ENCODE measurements around the gene MATN4. TPM values are rescaled to one million over a fixed set of nuclear protein-coding genes. Genes with fewer than 3 reads are reported as not detected.

Gene MATN4
- total RNA-seq, 1 experiment from 2014 or later: 0.33 TPM

DNA sequence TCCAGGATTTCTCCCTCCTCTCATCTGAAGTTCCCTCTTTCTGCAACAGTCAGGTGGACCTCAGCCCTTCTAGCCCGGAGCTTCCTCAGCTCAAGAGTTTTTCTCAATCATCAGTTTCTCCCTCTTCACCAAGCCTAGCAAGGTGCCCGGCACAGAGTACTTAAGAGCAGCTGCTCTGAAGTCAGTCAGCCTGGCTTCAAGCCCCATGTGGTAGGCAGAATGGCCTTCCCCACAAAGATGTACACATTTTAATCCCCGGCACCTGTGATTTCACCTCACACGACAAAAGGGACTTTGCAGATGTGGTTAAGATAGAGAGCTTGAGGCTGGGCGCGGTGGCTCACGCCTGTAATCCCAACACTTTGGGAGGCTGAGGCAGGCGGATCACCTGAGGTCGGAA lies 16.6 kb downstream of the MATN4 start:
- Histone ChIP-seq H3K4me2 (no peak overlapping the region), H3K4me3 (no peak overlapping the region), H3K27ac (no peak overlapping the region), H2AFZ (no peak overlapping the region), H3K9me2 (ENCODE audit: insufficient read depth) (no peaks in the 10 kb centered on the region), H3K4me1 (replicated peaks; ENCODE audit: insufficient read depth) (peaks cover 15% of the 10 kb centered on the region), H3K9me3 (ENCODE audit: insufficient read depth, low read depth) (0 out of 2 replicates have a peak, but pooled peaks cover 5% of the 10 kb centered on the region), H4K20me1 (ENCODE audit: insufficient read depth) (no peaks in the 10 kb centered on the region), H3K36me3 (ENCODE audit: low read depth) (no peaks in the 10 kb centered on the region), H3K79me2 (ENCODE audit: low read depth) (no peaks in the 10 kb centered on the region), H3F3A (ENCODE audit: insufficient read depth, low read depth) (peaks cover 28% of the 10 kb centered on the region; the same call in 1 of the 2 replicates), H3K27me3 (ENCODE audit: insufficient read depth, low read depth) (no peaks in the 10 kb centered on the region)
- TF ChIP-seq EZH2 (IDR thresholded peaks at IDR 0.05; ENCODE audit: low read depth) (no peak), CTCF (conservative IDR thresholded peaks at IDR 0.05) (no peak)
- POLR2A ChIA-PET (ENCODE audit: unreplicated experiment): interaction anchor here (0.6 to 1.0 kb wide), 4 partner anchors 57 to 527 kb away, joined by 3 to 5 read pairs (median 3); partner anchors contain the start of genes PABPC1L, SDC4 and SYS1
- no peak for DNase-seq
- intact Hi-C loops (cut with micrococcal nuclease; ENCODE audit: unreplicated experiment): loop anchor here (1.0 to 10.0 kb wide), 7 partner anchors 37 to 607 kb away; partner anchors contain the start of genes PABPC1L and SLPI
- BruUV-seq (replicated peaks): no TSS peak
- CTCF ChIA-PET: interaction anchor here (0.6 to 4.4 kb wide), 8 partner anchors 11 to 697 kb away, joined by 3 to 19 read pairs (median 4); no protein-coding TSS in a partner anchor

- H3K27ac ChIP-seq: no peak overlapping the region
- peak; percentile 78 to 87 for DNase-seq
- peak overlapping the region; percentile 46 for H3K4me2 ChIP-seq
- peak; percentile 98 for TF ChIP-seq CTCF (conservative IDR thresholded peaks at IDR 0.05)
- TF ChIP-seq EZH2 (IDR thresholded peaks at IDR 0.05; ENCODE audit: low read depth): no peak
- CTCF ChIA-PET: interaction anchor here (0.5 to 4.4 kb wide), 11 partner anchors 9 to 698 kb away, joined by 3 to 19 read pairs (median 4); no protein-coding TSS in a partner anchor
- H3K4me3 ChIP-seq: no peak overlapping the region
- intact Hi-C loops (cut with micrococcal nuclease; ENCODE audit: unreplicated experiment): loop anchor here (1.0 to 10.0 kb wide), 7 partner anchors 37 to 606 kb away; partner anchors contain the start of genes PABPC1L and SLPI
- no peaks in the 10 kb centered on the region for H3K27me3 ChIP-seq (ENCODE audit: insufficient read depth, low read depth)
- no peaks in the 10 kb centered on the region for H3K36me3 ChIP-seq (ENCODE audit: low read depth)
- H3K9me2 ChIP-seq (ENCODE audit: insufficient read depth): no peaks in the 10 kb centered on the region
- H3K4me1 ChIP-seq (replicated peaks; ENCODE audit: insufficient read depth): peaks cover 15% of the 10 kb centered on the region
- POLR2A ChIA-PET (ENCODE audit: unreplicated experiment): interaction anchor here (0.5 to 0.7 kb wide), 3 partner anchors 47 to 527 kb away, joined by 3 read pairs; no protein-coding TSS in a partner anchor
- peaks cover 28% of the 10 kb centered on the region; the same call in 1 of the 2 replicates for H3F3A ChIP-seq (ENCODE audit: insufficient read depth, low read depth)
- no peaks in the 10 kb centered on the region for H4K20me1 ChIP-seq (ENCODE audit: insufficient read depth)
- H3K9me3 ChIP-seq (ENCODE audit: insufficient read depth, low read depth): 0 out of 2 replicates have a peak, but pooled peaks cover 5% of the 10 kb centered on the region
- H2AFZ ChIP-seq: peak overlapping the region; percentile 67
- BruUV-seq (replicated peaks): no TSS peak
- no peaks in the 10 kb centered on the region for H3K79me2 ChIP-seq (ENCODE audit: low read depth)
Measured at GRCh38 chr20:45290677-45291355, 17.3 kb downstream of the MATN4 start.

GRCh38 chr20:45289942-45290676 lies 18.0 kb downstream of the MATN4 start:
- Histone ChIP-seq H4K20me1 (ENCODE audit: insufficient read depth) (no peaks in the 10 kb centered on the region), H3K79me2 (ENCODE audit: low read depth) (no peaks in the 10 kb centered on the region), H3K4me3 (no peak overlapping the region), H3K27ac (no peak overlapping the region), H3K36me3 (ENCODE audit: low read depth) (no peaks in the 10 kb centered on the region), H3K9me2 (ENCODE audit: insufficient read depth) (no peaks in the 10 kb centered on the region), H3K27me3 (ENCODE audit: insufficient read depth, low read depth) (no peaks in the 10 kb centered on the region), H3K4me1 (replicated peaks; ENCODE audit: insufficient read depth) (peaks cover 15% of the 10 kb centered on the region), H3K9me3 (ENCODE audit: insufficient read depth, low read depth) (0 out of 2 replicates have a peak, but pooled peaks cover 5% of the 10 kb centered on the region), H3F3A (ENCODE audit: insufficient read depth, low read depth) (peaks cover 28% of the 10 kb centered on the region; the same call in 1 of the 2 replicates), H3K4me2 (peak overlapping the region; percentile 46), H2AFZ (peak overlapping the region; percentile 67; the same call in 1 of the 2 replicates)
- no peak for DNase-seq
- TF ChIP-seq EZH2 (IDR thresholded peaks at IDR 0.05; ENCODE audit: low read depth): no peak
- no peak for TF ChIP-seq CTCF (conservative IDR thresholded peaks at IDR 0.05)
- no TSS peak for BruUV-seq (replicated peaks)
- CTCF ChIA-PET: interaction anchor here (0.5 to 4.4 kb wide), 10 partner anchors 9 to 283 kb away, joined by 3 to 19 read pairs (median 4); no protein-coding TSS in a partner anchor
- intact Hi-C loops (cut with micrococcal nuclease; ENCODE audit: unreplicated experiment): loop anchor here (2.0 to 10.0 kb wide), 3 partner anchors 61 to 605 kb away; partner anchors contain the start of gene PABPC1L
- POLR2A ChIA-PET (ENCODE audit: unreplicated experiment): interaction anchor here (0.5 to 0.7 kb wide), 2 partner anchors 46 to 378 kb away, joined by 3 read pairs; no protein-coding TSS in a partner anchor
